Measurements from ENCODE around the gene ARAP1. TPM values are rescaled to one million over a fixed set of nuclear protein-coding genes. Genes with fewer than 3 reads are reported as not detected.

The ARAP1 gene
- total RNA-seq, 4 donors from 2014 or later: 53.8 to 126 (median 88.8) TPM

DNA sequence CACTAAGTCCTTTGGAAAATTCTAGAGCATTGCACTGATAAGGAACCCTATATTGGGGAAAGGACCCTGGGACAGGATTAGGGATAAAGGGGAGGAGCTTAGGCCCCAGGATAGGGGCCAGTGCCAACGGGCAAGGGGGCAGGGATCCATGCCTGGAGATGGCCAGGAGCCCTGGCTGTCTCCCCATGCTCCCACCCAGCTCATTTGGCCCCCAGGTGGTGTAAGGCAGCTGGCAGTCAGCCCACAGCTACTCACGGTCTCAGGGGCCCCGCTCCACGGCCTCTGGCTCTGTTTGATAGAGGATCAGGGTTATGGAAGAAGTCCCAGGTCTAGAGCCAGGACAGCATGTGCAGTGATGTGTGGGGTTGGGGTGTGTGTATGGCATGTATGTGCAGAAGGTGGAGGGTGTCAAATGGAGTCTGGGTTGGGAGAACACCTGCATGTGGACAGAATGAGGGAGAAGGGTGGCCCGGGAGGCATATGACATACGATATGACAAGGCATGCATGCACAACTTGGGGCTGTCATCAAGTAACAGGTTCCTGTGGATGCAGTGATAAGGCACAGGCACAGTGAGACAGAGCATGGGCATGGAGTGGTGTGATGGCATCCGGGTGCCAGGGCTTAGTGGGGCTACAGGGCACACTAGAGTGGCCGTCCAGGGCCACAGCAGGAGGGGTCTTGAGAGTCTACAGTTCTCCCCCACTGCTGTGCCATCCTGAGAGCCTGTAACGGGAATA lies 59.5 kb downstream of the ARAP1 start:
- Histone ChIP-seq H3K27me3 (no peaks in the 10 kb centered on the region), H3K4me3 (no peak overlapping the region), H3K27ac (no peak overlapping the region), H3K4me1 (peaks cover 8% of the 10 kb centered on the region), H3K36me3 (peaks cover 97% of the 10 kb centered on the region), H3K9me3 (no peaks in the 10 kb centered on the region)
- WGBS: 67% methylated on average over 8 of the region's 9 CpGs
- TF ChIP-seq EP300 (IDR thresholded peaks at IDR 0.05): no peak
- no peak for TF ChIP-seq POLR2AphosphoS5 (IDR thresholded peaks at IDR 0.05)
- TF ChIP-seq, protein P1, sequence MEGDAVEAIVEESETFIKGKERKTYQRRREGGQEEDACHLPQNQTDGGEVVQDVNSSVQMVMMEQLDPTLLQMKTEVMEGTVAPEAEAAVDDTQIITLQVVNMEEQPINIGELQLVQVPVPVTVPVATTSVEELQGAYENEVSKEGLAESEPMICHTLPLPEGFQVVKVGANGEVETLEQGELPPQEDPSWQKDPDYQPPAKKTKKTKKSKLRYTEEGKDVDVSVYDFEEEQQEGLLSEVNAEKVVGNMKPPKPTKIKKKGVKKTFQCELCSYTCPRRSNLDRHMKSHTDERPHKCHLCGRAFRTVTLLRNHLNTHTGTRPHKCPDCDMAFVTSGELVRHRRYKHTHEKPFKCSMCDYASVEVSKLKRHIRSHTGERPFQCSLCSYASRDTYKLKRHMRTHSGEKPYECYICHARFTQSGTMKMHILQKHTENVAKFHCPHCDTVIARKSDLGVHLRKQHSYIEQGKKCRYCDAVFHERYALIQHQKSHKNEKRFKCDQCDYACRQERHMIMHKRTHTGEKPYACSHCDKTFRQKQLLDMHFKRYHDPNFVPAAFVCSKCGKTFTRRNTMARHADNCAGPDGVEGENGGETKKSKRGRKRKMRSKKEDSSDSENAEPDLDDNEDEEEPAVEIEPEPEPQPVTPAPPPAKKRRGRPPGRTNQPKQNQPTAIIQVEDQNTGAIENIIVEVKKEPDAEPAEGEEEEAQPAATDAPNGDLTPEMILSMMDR (IDR thresholded peaks at IDR 0.05): no peak
- no peak for TF ChIP-seq POLR2A (IDR thresholded peaks at IDR 0.05)
- DNase-seq (ENCODE audit: low spot score in 2 of 2): no peak

DNA sequence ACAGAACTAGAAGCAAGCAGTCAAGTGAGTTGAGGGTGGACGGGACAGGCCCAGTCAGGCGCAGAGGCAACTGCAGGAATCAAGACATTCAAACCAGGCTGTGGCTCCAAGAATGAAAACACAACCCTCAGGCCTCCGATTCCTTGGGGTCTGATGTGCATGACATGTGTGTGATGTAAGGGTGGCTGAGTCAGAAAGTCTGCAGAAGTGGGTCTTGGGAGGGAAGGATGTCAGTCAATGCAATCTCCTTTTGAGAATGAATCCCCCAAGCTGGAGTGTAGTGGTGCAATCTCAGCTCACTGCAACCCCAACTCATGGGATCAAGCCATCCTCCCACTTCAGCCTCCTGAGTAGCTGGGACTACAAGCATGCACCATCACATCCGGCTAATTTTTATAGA lies 62.0 kb downstream of the ARAP1 start:
- no peaks in the 10 kb centered on the region for H3K9me3 ChIP-seq
- no peak overlapping the region for H3K27ac ChIP-seq
- H3K4me3 ChIP-seq: no peak overlapping the region
- H3K27me3 ChIP-seq: no peaks in the 10 kb centered on the region
- WGBS: 88% methylated on average over 4 of the region's 4 CpGs
- TF ChIP-seq POLR2A (IDR thresholded peaks at IDR 0.05) (no peak), EP300 (IDR thresholded peaks at IDR 0.05) (no peak), POLR2AphosphoS5 (IDR thresholded peaks at IDR 0.05) (no peak)
- TF ChIP-seq, protein P1 (IDR thresholded peaks at IDR 0.05): no peak
- H3K4me1 ChIP-seq: peaks cover 25% of the 10 kb centered on the region
- peaks cover 95% of the 10 kb centered on the region for H3K36me3 ChIP-seq
- DNase-seq (ENCODE audit: low spot score in 2 of 2): no peak

DNA sequence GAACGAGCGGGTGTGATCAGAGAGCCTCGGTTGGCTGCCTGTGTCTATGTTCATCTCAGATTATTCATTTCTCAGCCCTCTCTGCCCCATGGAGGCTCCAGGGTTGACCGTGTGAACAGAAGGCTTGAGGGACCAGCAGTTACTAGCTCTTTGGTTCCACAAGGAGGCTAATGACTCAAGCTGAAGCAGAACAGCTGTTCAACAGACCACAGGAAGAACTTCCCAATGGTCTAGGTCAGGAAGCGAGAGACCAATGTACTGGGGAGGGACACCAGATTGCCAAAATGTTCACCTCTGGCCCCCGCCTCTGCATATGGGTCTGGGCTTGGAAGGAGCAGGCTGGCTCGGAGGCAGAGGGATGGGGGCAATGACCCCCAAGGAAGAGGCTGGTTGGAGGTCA lies 63.3 kb downstream of the ARAP1 start:
- DNase-seq (ENCODE audit: low spot score in 2 of 2): no peak
- TF ChIP-seq EP300 (IDR thresholded peaks at IDR 0.05) (no peak), POLR2AphosphoS5 (IDR thresholded peaks at IDR 0.05) (no peak), POLR2A (IDR thresholded peaks at IDR 0.05) (no peak)
- TF ChIP-seq, protein P1 (IDR thresholded peaks at IDR 0.05): no peak
- H3K4me1 ChIP-seq: peaks cover 36% of the 10 kb centered on the region
- no peaks in the 10 kb centered on the region for H3K27me3 ChIP-seq
- 83% methylated on average over 4 of the region's 7 CpGs for WGBS
- H3K9me3 ChIP-seq: no peaks in the 10 kb centered on the region
- H3K4me3 ChIP-seq: no peak overlapping the region
- H3K27ac ChIP-seq: no peak overlapping the region
- H3K36me3 ChIP-seq: peaks cover 85% of the 10 kb centered on the region

DNA sequence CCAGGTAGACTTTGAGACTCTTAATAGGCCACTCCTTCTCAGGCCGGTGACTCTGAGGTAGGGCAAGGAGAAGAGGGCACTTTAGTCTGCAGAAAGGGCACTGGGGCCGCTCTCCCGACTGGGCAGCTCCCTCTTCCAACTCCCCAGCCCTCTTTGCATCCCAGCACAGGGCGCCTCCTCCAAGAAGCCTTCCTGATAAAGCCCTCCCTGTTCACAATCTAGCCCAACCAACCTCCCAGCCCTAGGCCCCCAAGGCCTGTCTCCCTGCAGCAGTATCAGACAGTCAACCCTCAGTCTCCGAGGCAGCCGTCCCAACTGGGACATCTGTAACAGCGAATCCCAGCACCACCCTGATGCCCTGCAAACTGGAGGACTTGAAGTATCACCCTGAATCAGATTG lies 63.7 kb downstream of the ARAP1 start:
- Histone ChIP-seq H3K27ac (no peak overlapping the region), H3K27me3 (no peaks in the 10 kb centered on the region), H3K4me3 (no peak overlapping the region), H3K9me3 (no peaks in the 10 kb centered on the region), H3K36me3 (peaks cover 80% of the 10 kb centered on the region), H3K4me1 (peaks cover 38% of the 10 kb centered on the region)
- TF ChIP-seq EP300 (IDR thresholded peaks at IDR 0.05) (no peak), POLR2A (IDR thresholded peaks at IDR 0.05) (no peak), POLR2AphosphoS5 (IDR thresholded peaks at IDR 0.05) (no peak)
- TF ChIP-seq, protein P1 (IDR thresholded peaks at IDR 0.05): no peak
- 95% methylated on average over 7 of the region's 7 CpGs for WGBS
- no peak for DNase-seq (ENCODE audit: low spot score in 2 of 2)

DNA sequence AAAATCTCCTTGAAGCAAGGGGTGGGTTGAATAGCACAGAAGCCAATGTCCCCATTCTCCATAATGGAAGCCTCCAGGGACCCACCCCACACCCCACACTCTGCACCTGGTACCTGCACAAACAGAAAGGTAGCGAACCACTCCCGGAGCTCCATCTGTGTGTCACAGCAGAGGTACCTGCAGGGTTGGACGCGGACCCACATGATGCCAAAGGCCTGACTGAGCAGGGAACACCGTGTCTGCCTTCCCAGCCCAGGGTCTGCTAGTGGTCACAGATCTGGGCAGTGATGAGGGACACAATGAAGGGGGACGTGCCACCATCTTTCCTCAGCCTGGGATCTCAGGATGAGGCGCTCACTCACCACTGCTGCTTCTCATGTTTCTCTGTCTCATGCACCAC lies 64.9 kb downstream of the ARAP1 start:
- DNase-seq (ENCODE audit: low spot score in 2 of 2): no peak
- no peaks in the 10 kb centered on the region for H3K27me3 ChIP-seq
- H3K9me3 ChIP-seq: no peaks in the 10 kb centered on the region
- 83% methylated on average over 2 of the region's 7 CpGs for WGBS
- no peak overlapping the region for H3K27ac ChIP-seq
- H3K36me3 ChIP-seq: peaks cover 69% of the 10 kb centered on the region
- H3K4me3 ChIP-seq: no peak overlapping the region
- peaks cover 38% of the 10 kb centered on the region for H3K4me1 ChIP-seq
- TF ChIP-seq, protein P1 (IDR thresholded peaks at IDR 0.05): no peak
- TF ChIP-seq POLR2AphosphoS5 (IDR thresholded peaks at IDR 0.05) (no peak), POLR2A (IDR thresholded peaks at IDR 0.05) (no peak)

Data from suprapubic skin (tissue), 4 donors.